H1 (cell line): Measurements from ENCODE around the gene TMEM117. TPM values are rescaled to one million over a fixed set of nuclear protein-coding genes. Genes with fewer than 3 reads are reported as not detected.

ENCODE experiments used
- ATF2 ChIP-seq: IDR thresholded peaks from 2 replicates; pipeline ENCODE4 v1.6.1; 2012; ENCODE audit warnings: low read length, inconsistent platforms
- CEBPB ChIP-seq: IDR thresholded peaks from 2 replicates; pipeline ENCODE4 v1.6.1; 2012; ENCODE audit warnings: low read depth, low read length
- CHD7 ChIP-seq: fragments of 300-600 bp; sonication (generic); IDR thresholded peaks from 2 replicates; pipeline ENCODE4 v1.7.1; 2012; ENCODE audit warnings: low read length, moderate library complexity, mild to moderate bottlenecking, inconsistent platforms; ENCODE audit not compliant: insufficient replicate concordance
- CREB1 ChIP-seq: IDR thresholded peaks from 2 replicates; pipeline ENCODE4 v1.6.1; 2012; ENCODE audit warnings: inconsistent platforms
- PHF8 ChIP-seq: fragments of 200-600 bp; sonication (generic); conservative IDR thresholded peaks from 2 replicates; pipeline ENCODE4 v1.7.1; 2012; ENCODE audit warnings: low read depth, mild to moderate bottlenecking, inconsistent platforms, low read length, moderate library complexity
- polyA plus RNA-seq, 7 experiments: library from polyadenylated mRNA; depleted of rRNA in 3 of 7; stranded (reverse) in 5 of 7; unstranded in 2 of 7; fragments of >200 nt in 5 of 7; fragments of 200-250 nt in 2 of 7; gene quantifications; 1 replicate in 5 of 7; 2 replicates in 1 of 7; 4 replicates in 1 of 7; pipeline versions ENCODE4 v1.2.1 to v1.2.3, GENCODE V29; 2011 to 2013; ENCODE audit warnings: missing spikeins in 2 of 7, mixed read lengths in 2 of 7
- total RNA-seq: library from RNA; stranded (reverse); fragmentation: NEBNext Ultra II Directional; extraction: Animal tissue kit (Norgen Biotek cat#: 25700); gene quantifications from 2 replicates; pipeline ENCODE4 v1.2.1, GENCODE V29; 2021

Gene TMEM117
- total and polyA plus RNA-seq, 2 of the 8 experiments (the other 6 are each of a cell fraction or from before 2014, with no cell fraction given) = 0.80 to 1.4 TPM

- TF ChIP-seq CHD7 (no peak), ATF2 (no peak), CREB1 (no peak), CEBPB (no peak), PHF8 (no peak)
- TF ChIP-seq, all 59 proteins: peak for 0
These were observed 44.7 kb downstream of the TMEM117 start (continued) for GRCh38 chr12:43880547-43880946.
